ENCODE results near the gene ZNF22. TPM values are rescaled to one million over a fixed set of nuclear protein-coding genes. Genes with fewer than 3 reads are reported as not detected.

The ZNF22 gene
- total and polyA plus RNA-seq, 2 of the 8 experiments (the other 6 are each of a cell fraction or from before 2014, with no cell fraction given): 18.2 to 45.2 TPM

DNA sequence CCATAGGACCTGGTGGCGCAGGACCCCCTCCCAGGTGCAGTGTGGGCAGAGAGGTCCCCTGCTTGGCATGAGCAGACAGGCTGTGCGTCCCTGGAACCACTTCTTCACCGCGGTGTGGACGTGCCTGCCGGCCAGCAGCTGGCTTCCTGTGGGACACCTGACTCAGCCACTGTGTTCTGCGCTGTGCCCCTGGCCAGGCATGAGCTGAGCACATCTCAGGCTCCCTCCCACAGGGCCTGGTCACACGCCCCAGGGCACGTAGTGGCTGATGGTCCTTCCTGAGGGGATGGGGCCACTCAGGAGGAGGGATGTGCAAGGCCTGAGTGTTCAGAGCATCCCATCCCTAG, 18.6 kb upstream of the ZNF22 start (continued):
- TF ChIP-seq HDAC2 (IDR thresholded peaks at IDR 0.05; ENCODE audit: borderline replicate concordance in 1 of 2, low read depth in 2 of 2, low read length in 2 of 2): no peak
- TF ChIP-seq CBX8 (IDR thresholded peaks at IDR 0.05; ENCODE audit: borderline replicate concordance, low read depth, low read length): no peak
- no peak for TF ChIP-seq SP1 (IDR thresholded peaks at IDR 0.05; ENCODE audit: low read depth, low read length)
- no peak for TF ChIP-seq TEAD4 (IDR thresholded peaks at IDR 0.05; ENCODE audit: low read depth, low read length)
- no peak for TF ChIP-seq SIRT6 (IDR thresholded peaks at IDR 0.05; ENCODE audit: low read length)
- TF ChIP-seq POLR2A (IDR thresholded peaks at IDR 0.05; ENCODE audit: control extremely low read depth in 1 of 2, low read depth in 2 of 2, low read length in 2 of 2): no peak
- TF ChIP-seq E2F6 (IDR thresholded peaks at IDR 0.05): no peak
- TF ChIP-seq RNF2 (IDR thresholded peaks at IDR 0.05; ENCODE audit: borderline replicate concordance, low read depth, low read length, missing control alignments, poor library complexity, severe bottlenecking): no peak
